HS-5 (cell line): ENCODE data around the gene KRTAP5-4.
"Not testable (repeated sequence)": the region's sequence is repeated elsewhere in the genome, so short reads cannot be mapped to it uniquely, and the experiment has no call there.

Experiments used
- DNase-seq: peaks from one replicate; pipeline ENCODE4 v3.0.0-alpha.2; 2012; ENCODE audit warnings: low read depth

The KRTAP5-4 gene

GRCh38 chr11:1637628-1638027 is 15.7 kb upstream of the KRTAP5-4 start:
- no peak for DNase-seq

GRCh38 chr11:1636291-1636950 is 14.5 kb upstream of the KRTAP5-4 start:
- no peak for DNase-seq

DNA sequence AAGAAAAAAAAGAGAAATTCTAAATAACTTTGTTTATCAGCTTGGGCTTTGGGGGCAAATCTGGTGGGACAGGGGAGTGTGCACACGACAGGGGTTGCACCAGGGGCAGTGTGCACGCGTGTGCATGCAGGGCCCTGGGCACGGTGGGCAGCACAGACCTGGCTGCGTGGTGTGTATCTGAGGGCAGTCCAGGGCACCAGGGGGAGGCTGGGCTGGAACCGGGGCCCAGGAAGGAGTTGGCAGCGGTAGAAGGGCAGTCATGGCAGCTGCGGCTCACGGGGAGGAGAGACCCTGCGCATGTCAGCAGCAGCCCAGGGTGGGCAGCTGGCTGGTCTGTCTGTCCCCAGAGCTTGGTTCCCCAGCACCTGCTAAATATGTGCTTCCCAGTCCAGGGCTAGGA is 11.9 kb upstream of the KRTAP5-4 start:
- DNase-seq, result no peak

GRCh38 chr11:1632053-1632714 is 10.2 kb upstream of the KRTAP5-4 start:
- DNase-seq, result no peak

DNA sequence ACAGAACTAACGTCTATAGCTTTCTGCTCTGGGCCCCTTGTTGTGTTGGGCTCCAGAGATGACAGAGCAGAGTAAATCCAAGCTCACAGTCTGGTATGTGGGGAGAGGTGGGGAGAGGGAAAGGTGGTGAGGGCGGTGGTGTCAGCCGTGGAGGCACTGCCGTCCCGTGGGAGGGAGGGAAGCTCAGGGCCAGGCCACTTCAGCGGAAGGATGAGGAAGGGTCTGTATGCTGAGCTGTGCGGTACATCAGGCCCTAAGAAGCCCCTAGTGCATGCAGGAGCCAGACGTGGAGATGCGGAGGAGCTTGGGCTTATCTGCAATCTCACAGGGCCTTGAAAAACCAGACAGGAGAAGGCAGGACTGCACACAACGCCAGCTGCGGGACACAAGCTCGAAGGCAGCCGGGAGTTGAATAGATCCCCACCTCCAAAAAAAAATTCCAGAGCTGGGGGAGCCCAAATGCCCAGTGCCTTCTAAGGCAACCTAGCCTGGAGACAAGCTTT is 9.2 kb upstream of the KRTAP5-4 start:
- no peak for DNase-seq

DNA sequence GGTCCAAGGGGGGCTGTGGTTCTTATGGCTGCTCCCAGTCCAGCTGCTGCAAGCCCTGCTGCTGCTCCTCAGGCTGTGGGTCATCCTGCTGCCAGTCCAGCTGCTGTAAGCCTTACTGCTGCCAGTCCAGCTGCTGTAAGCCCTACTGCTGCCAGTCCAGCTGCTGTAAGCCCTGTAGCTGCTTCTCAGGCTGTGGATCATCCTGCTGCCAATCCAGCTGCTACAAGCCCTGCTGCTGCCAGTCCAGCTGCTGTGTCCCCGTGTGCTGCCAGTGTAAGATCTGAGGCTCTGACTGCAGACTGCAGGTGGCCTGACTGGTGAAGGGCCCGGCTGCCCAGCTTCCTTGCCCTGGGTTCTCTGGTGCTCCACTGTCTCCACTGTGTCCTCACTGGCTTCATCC is 8.3 kb upstream of the KRTAP5-4 start:
- DNase-seq, result no peak

DNA sequence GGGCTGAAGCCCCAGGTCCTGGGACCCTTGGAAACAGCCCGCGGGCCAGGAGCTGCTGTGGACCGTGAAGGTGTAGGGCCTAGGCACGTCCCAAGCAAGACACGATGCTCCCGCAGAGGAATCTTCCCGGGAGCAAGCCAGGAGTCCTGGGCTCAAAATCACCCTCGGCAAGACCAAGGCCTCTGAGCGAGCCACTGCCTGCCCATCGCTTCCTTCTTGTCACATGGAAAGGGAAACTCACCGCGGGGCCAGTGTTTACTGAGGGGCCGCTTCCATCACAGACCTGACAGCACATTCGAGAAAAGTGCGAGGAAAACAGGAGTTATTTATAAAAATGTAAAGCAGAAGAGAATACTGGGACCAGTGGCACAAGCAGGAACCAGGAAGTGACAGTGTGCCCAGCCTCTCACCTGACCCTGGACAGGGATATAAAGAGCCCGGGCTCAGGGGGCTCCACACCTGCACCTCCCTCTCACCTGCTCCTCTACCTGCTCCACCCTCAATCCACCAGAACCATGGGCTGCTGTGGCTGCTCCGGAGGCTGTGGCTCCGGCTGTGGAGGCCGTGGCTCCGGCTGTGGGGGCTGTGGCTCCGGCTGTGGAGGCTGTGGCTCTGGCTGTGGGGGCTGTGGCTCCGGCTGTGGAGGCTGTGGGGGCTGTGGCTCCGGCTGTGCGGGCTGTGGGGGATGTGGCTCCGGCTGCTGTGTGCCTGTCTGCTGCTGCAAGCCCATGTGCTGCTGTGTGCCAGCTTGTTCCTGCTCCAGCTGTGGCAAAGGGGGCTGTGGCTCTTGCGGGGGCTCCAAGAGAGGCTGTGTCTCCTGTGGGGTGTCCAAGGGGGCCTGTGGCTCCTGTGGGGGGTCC is 7.6 kb upstream of the KRTAP5-4 start, which contains the start of gene KRTAP5-5:
KRTAP5-5 (plus strand) TSS at position 450 of the 860 bp plus-strand sequence; CDS start at position 516, 66 bp downstream.
- DNase-seq, result no peak

GRCh38 chr11:1628506-1629325 is 6.8 kb upstream of the KRTAP5-4 start:
- no peak for DNase-seq

DNA sequence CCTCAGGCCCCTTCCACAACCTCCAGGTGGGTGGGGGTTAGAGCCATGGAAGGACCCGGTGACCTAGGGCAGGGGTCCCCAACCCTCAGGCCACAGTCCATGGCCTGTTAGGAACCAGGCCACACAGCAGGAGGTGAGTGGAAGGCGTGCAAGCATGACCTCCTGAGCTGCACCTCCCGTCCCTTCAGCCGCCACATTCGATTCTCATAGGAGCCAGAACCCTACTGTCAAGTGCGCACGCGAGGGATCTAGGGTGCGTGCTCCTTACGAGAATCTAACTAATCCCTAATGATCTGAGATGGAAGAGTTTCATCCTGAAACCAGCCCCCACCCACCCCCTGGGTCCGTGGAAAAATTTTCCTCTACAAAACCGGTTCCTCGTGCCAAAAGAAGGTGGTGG is 3.6 kb upstream of the KRTAP5-4 start:
- no peak for DNase-seq

- DNase-seq, result no peak
These were observed 2.7 kb upstream of the KRTAP5-4 start for GRCh38 chr11:1624621-1625020.

DNA sequence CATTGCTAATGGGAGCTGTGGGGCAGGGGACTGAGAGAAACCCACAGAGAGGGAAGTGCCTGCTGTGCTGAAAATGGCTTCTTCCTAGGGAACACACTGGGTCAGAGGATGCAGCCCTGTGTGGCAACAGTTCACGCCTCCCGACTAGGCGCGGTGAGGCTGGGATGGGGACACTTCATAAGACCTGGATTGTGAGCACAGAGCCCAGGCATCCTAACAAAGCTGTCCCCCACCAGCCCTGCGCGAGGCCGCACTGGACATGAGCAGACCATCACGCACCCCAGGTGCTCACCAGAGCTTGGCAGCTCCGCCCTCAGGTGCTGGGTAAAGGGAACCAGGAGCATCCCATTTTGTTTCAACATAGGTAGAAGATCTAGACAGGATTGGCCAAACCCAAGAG is 1.8 kb upstream of the KRTAP5-4 start:
- DNase-seq, result no peak

DNA sequence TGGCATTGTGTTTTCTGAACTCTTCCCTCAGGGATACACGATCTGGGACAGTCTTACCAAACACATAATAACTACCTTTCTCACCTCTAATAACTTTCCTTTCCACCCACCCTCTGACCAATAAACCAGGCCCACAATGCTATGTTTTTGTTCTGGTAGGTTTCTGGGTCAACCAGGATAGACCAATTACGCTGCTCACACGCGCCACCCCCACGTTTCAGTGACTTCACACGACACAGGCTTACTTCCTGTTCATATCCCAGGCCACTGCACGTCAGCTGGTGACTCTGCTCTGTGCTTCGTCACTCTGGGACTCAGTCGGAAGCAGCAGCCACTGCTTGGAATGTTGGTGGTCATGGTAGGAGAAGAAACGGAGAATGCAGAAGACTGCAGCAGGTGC is 2.5 kb downstream of the KRTAP5-4 start:
- DNase-seq, result no peak

DNA sequence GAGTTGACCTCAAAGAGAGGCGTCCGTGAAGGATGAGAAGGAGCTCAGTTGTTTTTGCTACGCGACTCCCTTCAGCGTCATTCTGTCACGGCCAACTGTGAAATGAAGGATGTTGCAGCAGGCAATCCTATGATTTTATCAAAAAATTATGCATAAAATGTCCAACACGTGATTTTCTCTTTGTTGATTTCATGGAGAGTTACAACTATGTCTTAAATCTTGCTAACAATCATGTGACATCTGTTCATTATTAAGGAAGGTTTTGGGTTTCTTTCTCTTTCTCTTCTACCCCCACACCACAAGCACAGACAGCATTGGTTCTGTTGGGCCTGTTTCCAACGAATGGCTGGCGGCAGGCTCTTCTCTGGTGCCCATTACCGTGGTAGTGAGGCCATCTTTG is 3.7 kb downstream of the KRTAP5-4 start:
- no peak for DNase-seq

GRCh38 chr11:1608363-1608762 is 13.6 kb downstream of the KRTAP5-4 start, which contains the start of gene KRTAP5-3:
Gene KRTAP5-3 (minus strand): TSS chr11:1608463. CDS start chr11:1608385, 78 bp downstream.
- no peak for DNase-seq

DNA sequence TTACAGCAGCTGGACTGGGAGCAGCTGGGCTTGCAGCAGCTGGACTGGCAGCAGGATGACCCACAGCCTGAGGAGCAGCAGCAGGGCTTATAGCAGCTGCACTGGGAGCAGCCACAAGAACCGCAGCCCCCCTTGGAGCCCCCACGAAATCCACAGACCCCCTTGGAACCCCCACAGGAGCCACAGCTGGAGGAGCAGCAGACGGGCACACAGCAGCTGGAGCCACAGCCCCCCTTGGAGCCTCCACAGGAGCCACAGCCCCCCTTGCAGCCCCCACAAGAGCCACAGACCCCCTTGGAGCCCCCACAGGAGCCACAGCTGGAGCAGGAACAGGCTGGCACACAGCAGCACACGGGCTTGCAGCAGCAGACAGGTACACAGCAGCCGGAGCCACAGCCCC is 14.0 kb downstream of the KRTAP5-4 start:
- not testable (repeated sequence) for DNase-seq

GRCh38 chr11:1607156-1607845 is 14.6 kb downstream of the KRTAP5-4 start:
- DNase-seq, result not testable (repeated sequence)

DNA sequence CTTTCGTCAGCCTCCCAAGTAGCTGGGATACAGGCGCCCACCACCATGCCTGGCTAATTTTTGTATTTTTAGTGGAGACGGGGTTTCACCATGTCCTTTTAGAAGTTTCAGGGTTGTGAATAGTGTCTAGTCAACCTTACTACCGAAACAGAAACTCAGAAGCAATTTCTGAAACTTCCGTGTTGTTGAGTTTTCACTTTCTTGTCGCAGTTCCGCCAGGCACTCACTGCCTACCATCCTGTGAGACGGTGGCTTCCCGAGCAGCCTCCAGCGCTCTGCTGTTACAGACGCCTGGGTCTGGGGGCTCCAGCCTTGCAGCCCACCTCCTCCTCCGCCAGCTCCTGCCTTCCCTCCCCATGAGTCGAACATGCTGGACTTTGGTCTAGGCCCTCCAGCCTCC is 16.0 kb downstream of the KRTAP5-4 start:
- DNase-seq, result not testable (repeated sequence)

- no peak for DNase-seq
These were observed 17.2 kb downstream of the KRTAP5-4 start for GRCh38 chr11:1604711-1605110.

GRCh38 chr11:1604181-1604580 is 17.8 kb downstream of the KRTAP5-4 start:
- DNase-seq, result no peak

DNA sequence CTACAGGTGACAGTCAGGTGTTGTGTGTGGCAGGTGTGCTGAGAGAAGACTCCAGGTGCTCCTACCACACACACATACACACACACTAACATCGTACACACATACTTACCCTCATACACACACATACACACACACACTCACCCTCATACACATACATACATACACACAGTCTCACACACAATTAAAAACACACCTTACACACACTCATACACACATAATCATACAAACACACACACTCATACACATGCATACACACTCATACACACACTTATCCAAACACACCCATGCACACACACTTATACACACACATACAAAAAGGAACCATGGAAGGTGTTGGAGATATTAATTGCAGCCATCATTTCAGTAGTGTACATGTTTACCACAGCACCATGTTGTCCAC is 18.3 kb downstream of the KRTAP5-4 start:
- DNase-seq, result no peak

DNA sequence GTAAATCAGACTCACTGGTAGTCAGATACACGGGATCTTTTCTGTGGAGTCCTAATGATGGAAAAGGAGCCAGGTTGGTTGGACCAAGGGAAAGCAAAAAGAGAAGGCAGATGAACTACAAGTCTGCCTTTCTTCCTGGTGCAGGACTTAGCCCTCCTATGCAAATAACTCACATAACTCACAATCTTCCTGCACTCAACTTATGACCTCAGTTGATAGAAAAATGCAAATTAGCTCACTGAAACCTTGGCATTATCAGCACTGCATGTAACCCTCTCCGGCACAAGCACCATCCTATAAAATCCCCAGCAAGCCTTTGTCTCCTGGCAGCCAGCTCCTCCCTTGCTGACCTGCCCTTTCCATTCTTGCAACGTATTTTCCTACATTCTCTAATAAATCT is 20.3 kb downstream of the KRTAP5-4 start:
- not testable (repeated sequence) for DNase-seq
